ENCODE data around the gene TAGAP.

Gene TAGAP

DNA sequence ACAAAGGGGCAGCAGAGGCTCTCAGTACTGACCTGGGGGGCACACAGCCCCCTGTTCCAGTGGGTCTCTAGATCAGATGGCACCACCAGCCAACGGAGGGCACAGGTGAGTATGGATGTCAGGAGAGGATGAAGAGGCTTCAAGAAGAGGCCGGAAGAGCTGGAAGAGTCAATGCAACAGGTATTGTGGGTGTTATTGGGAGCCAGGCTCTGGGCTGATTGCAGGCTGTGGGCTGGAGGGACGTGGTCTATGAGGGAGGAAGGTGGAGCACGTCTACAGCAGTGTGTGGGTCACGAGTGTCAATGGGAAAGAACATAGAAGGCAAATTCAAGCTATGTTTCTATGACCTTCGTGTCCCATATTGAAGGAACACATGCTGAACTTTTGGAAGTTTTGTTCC, 18.8 kb upstream of the TAGAP start:
- DNase-seq (ENCODE audit: low spot score), result no peak
- no peak for TF ChIP-seq CTCF (IDR thresholded peaks at IDR 0.05; ENCODE audit: borderline replicate concordance, control extremely low read depth, extremely low read depth, insufficient read depth, missing control alignments)
- in situ Hi-C loops (cut with MboI; ENCODE audit: low sequenced_read_pairs, unreplicated experiment), result no loop called here

DNA sequence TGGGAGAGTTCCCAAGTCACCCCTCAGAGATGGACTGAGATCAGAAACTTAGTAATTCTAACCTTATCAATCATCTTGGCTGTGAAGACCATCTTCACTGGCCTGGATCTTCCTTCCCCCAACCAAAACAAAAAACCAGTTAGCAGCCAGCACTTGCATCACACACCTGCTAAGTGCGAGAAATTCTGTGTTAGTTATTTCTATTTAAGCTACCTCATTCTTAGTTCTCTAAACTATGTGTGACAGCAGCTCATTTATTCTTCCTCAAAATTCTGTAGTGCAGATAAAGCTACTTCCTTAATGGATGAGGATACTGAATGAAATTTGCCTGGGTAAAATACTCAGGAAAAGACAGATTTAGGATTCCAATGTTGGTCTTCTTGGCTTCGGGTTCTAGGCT, 18.2 kb upstream of the TAGAP start:
- in situ Hi-C loops (cut with MboI; ENCODE audit: low sequenced_read_pairs, unreplicated experiment), result no loop called here
- no peak for TF ChIP-seq CTCF (IDR thresholded peaks at IDR 0.05; ENCODE audit: borderline replicate concordance, control extremely low read depth, extremely low read depth, insufficient read depth, missing control alignments)
- DNase-seq (ENCODE audit: low spot score), result no peak

GRCh38 chr6:159062564-159062945, 17.8 kb upstream of the TAGAP start:
- no peak for TF ChIP-seq CTCF (IDR thresholded peaks at IDR 0.05; ENCODE audit: borderline replicate concordance, control extremely low read depth, extremely low read depth, insufficient read depth, missing control alignments)
- in situ Hi-C loops (cut with MboI; ENCODE audit: low sequenced_read_pairs, unreplicated experiment), result no loop called here
- peak; percentile 45 for DNase-seq (ENCODE audit: low spot score)

- in situ Hi-C loops (cut with MboI; ENCODE audit: low sequenced_read_pairs, unreplicated experiment), result no loop called here
- TF ChIP-seq CTCF (IDR thresholded peaks at IDR 0.05; ENCODE audit: borderline replicate concordance, control extremely low read depth, extremely low read depth, insufficient read depth, missing control alignments), result no peak
- DNase-seq (ENCODE audit: low spot score), result no peak
Measured at GRCh38 chr6:159061805-159062563, 17.2 kb upstream of the TAGAP start.

DNA sequence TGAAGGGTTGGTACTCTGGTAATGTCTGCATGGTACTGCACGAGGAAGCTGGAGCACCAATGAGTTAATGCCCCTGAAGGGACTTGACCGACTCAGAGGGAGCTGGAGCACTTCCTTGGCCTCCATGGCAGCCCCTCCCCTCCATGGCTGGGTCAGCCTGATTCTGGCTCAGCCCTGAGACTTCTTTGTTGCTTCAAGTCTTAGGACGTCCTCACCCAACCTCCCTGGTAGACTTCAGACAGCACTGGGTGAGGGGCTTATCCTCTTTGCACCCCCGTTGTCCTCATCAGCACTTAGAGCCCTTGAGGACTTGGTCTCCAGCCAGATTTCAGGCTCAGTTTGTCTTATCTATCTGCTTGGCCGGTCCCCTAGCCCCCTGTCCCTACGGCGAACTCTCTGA, 16.4 kb upstream of the TAGAP start:
- TF ChIP-seq CTCF (IDR thresholded peaks at IDR 0.05; ENCODE audit: borderline replicate concordance, control extremely low read depth, extremely low read depth, insufficient read depth, missing control alignments), result no peak
- in situ Hi-C loops (cut with MboI; ENCODE audit: low sequenced_read_pairs, unreplicated experiment), result no loop called here
- DNase-seq (ENCODE audit: low spot score), result no peak

- in situ Hi-C loops (cut with MboI; ENCODE audit: low sequenced_read_pairs, unreplicated experiment), result no loop called here
- no peak for DNase-seq (ENCODE audit: low spot score)
- no peak for TF ChIP-seq CTCF (IDR thresholded peaks at IDR 0.05; ENCODE audit: borderline replicate concordance, control extremely low read depth, extremely low read depth, insufficient read depth, missing control alignments)
Measured at GRCh38 chr6:159059885-159060506, 15.2 kb upstream of the TAGAP start.

Measured in GM13976 (cell line).